SK-N-SH (cell line): ENCODE measurements around the gene SLC2A10.

Source experiments
- CTCF ChIP-seq: fragments of 200-600 bp; sonication (generic); IDR thresholded peaks from 2 replicates; pipeline ENCODE4 v1.6.1; 2017; ENCODE audit warnings: antibody characterized with exemption, mild to moderate bottlenecking, moderate library complexity
- EP300 ChIP-seq, 2 experiments: IDR thresholded peaks; 2 replicates each; pipeline versions ENCODE4 v1.4.0 to v1.6.1; 2012; ENCODE audit warnings: borderline replicate concordance in 1 of 2, low read depth in 1 of 2, low read length in 1 of 2
- EZH2phosphoT487 ChIP-seq: fragments of 200-600 bp; sonication (generic); IDR thresholded peaks from 2 replicates; pipeline ENCODE4 v1.6.1; 2017; ENCODE audit warnings: low read depth, mixed run types, mild to moderate bottlenecking, antibody characterized with exemption, moderate library complexity, borderline replicate concordance
- JUND ChIP-seq: IDR thresholded peaks from 2 replicates; pipeline ENCODE4 v1.4.0; 2012
- NRF1 ChIP-seq: IDR thresholded peaks from 2 replicates; pipeline ENCODE4 v1.6.1; 2012; ENCODE audit warnings: low read depth, mild to moderate bottlenecking, low read length
- RXRA ChIP-seq: IDR thresholded peaks from 2 replicates; pipeline ENCODE4 v1.4.0; 2012; ENCODE audit warnings: low read depth, mild to moderate bottlenecking, borderline replicate concordance
- YY1 ChIP-seq: IDR thresholded peaks from 2 replicates; pipeline ENCODE4 v1.4.0; 2012; ENCODE audit warnings: low read depth, mild to moderate bottlenecking
- TF ChIP-seq, protein P1 (sequence below): IDR thresholded peaks from 2 replicates; pipeline ENCODE4 v1.6.1; 2012; ENCODE audit warnings: mild to moderate bottlenecking, low read depth, low read length, moderate library complexity
- TF ChIP-seq, protein P2 (sequence below): fragments of 150-350 bp; IDR thresholded peaks from 2 replicates; pipeline ENCODE4 v1.6.1; 2017; ENCODE audit warnings: antibody characterized with exemption, low read length, low read depth, borderline replicate concordance

DNA sequence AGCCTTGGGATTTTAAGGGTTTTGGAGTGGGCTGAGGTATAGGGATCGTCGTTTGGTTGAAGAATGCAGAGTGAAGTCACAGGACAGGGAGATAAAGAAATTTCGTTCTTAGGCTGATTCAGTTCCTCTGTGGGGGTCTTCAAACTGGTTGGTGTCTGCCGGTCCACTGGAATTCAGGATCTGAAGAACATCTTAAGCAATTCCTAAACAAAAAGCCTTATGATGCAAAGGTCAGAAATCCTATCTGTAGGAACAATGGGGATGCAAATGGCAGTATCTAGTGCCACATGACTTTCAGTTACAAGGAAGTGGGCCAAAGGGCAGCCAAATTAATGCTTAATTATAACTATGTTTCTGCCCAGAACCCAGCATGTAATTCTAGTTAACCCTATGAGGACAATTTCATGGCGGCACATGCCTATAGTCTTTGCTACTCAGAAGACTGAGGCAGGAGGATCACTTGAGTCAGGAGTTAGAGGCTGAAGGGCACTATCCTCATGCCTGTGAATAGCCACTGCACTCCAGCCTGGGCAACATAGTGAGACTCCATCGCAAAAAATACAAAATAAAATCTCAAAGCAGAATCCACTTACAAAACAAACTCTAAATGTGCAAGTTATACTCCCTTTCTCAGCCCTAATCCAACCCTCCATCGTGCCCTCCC lies 4.6 kb upstream of the SLC2A10 start:
- TF ChIP-seq NRF1 (no peak), JUND (no peak), YY1 (no peak), EZH2phosphoT487 (no peak), CTCF (no peak), EP300 (IDR thresholded peaks at IDR 0.05; ENCODE audit: borderline replicate concordance in 1 of 2, low read depth in 1 of 2, low read length in 1 of 2) (no peak), RXRA (no peak)
- TF ChIP-seq, protein P1, sequence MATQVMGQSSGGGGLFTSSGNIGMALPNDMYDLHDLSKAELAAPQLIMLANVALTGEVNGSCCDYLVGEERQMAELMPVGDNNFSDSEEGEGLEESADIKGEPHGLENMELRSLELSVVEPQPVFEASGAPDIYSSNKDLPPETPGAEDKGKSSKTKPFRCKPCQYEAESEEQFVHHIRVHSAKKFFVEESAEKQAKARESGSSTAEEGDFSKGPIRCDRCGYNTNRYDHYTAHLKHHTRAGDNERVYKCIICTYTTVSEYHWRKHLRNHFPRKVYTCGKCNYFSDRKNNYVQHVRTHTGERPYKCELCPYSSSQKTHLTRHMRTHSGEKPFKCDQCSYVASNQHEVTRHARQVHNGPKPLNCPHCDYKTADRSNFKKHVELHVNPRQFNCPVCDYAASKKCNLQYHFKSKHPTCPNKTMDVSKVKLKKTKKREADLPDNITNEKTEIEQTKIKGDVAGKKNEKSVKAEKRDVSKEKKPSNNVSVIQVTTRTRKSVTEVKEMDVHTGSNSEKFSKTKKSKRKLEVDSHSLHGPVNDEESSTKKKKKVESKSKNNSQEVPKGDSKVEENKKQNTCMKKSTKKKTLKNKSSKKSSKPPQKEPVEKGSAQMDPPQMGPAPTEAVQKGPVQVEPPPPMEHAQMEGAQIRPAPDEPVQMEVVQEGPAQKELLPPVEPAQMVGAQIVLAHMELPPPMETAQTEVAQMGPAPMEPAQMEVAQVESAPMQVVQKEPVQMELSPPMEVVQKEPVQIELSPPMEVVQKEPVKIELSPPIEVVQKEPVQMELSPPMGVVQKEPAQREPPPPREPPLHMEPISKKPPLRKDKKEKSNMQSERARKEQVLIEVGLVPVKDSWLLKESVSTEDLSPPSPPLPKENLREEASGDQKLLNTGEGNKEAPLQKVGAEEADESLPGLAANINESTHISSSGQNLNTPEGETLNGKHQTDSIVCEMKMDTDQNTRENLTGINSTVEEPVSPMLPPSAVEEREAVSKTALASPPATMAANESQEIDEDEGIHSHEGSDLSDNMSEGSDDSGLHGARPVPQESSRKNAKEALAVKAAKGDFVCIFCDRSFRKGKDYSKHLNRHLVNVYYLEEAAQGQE, result no peak
- TF ChIP-seq, protein P2, sequence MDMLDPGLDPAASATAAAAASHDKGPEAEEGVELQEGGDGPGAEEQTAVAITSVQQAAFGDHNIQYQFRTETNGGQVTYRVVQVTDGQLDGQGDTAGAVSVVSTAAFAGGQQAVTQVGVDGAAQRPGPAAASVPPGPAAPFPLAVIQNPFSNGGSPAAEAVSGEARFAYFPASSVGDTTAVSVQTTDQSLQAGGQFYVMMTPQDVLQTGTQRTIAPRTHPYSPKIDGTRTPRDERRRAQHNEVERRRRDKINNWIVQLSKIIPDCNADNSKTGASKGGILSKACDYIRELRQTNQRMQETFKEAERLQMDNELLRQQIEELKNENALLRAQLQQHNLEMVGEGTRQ, result no peak
